ENCODE results near the gene NEURL1. TPM values are rescaled to one million over a fixed set of nuclear protein-coding genes. Genes with fewer than 3 reads are reported as not detected.
"Not testable (repeated sequence)": the region's sequence is repeated elsewhere in the genome, so short reads cannot be mapped to it uniquely, and the experiment has no call there.

NEURL1 gene
- total RNA-seq, 1 donor = under 0.01 TPM

DNA sequence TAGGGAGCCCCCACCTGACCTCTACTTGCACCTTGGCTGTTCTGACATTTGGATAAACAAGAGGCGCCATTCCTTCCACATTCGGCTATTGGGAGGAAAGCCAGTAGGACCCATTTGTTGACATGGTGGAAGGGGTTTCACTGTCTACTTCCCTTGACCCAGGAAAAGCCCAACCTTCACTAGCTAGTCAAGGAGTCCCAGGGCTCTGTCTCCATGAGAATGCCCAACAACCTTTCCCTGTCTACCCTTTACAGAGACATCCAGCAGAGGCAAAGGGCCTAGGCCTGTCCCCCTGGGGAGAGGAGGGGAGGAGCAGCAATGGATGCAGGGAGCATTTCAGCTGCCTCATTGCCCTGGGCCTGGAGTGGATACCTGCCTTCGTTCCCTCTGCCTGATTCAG, 136.1 kb downstream of the NEURL1 start:
- H3K4me3 ChIP-seq (ENCODE audit: low read depth, low read length) = no peak overlapping the region
- DNase-seq (ENCODE audit: low read depth) = no peak
- TF ChIP-seq, protein P1, sequence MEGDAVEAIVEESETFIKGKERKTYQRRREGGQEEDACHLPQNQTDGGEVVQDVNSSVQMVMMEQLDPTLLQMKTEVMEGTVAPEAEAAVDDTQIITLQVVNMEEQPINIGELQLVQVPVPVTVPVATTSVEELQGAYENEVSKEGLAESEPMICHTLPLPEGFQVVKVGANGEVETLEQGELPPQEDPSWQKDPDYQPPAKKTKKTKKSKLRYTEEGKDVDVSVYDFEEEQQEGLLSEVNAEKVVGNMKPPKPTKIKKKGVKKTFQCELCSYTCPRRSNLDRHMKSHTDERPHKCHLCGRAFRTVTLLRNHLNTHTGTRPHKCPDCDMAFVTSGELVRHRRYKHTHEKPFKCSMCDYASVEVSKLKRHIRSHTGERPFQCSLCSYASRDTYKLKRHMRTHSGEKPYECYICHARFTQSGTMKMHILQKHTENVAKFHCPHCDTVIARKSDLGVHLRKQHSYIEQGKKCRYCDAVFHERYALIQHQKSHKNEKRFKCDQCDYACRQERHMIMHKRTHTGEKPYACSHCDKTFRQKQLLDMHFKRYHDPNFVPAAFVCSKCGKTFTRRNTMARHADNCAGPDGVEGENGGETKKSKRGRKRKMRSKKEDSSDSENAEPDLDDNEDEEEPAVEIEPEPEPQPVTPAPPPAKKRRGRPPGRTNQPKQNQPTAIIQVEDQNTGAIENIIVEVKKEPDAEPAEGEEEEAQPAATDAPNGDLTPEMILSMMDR (IDR thresholded peaks at IDR 0.05; ENCODE audit: insufficient read depth, low read depth, low read length) = no peak

DNA sequence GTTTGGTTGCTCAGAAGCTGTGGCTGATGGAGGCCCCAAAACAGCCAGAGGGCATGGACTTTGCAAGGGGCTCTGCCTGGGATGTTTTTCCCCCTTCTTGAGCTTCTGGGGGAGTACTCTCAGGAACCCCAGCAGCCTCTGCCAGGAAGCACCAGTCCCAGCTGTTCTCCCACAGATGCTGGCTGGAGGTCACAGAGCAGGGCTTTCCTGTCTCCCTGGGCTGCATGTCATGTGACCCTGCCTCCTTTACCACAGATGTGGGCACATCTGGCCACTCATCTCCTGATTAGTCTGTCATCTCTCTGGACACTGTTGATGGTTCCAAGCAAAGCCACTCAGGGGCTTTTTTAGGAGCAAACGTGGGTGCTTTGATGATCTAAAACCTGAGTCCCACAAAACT, 136.7 kb downstream of the NEURL1 start:
- TF ChIP-seq, protein P1 (IDR thresholded peaks at IDR 0.05; ENCODE audit: insufficient read depth, low read depth, low read length) = no peak
- peak; percentile 39 for DNase-seq (ENCODE audit: low read depth)
- no peak overlapping the region for H3K4me3 ChIP-seq (ENCODE audit: low read depth, low read length)

DNA sequence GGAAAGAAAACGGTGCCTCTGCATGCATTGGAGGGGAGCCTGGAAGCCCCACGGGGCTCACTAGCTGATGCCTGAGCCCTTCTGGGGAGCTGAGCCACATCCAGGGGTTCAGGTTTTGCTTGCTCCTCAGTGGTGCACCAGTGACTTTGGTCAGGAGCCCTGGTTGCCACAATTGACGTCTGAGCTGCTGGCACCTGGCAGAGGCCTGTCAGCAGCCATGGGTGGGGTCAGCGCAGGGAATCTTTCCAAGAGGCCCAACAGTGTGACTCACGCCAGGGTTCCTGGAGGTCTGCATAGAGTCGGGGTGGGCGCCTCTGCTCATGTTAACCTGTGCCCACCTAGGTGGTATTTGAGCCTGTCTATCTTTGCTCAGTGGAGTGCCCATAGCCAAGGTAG, 138.7 kb downstream of the NEURL1 start:
- DNase-seq (ENCODE audit: low read depth) = no peak
- TF ChIP-seq, protein P1 (IDR thresholded peaks at IDR 0.05; ENCODE audit: insufficient read depth, low read depth, low read length) = no peak
- H3K4me3 ChIP-seq (ENCODE audit: low read depth, low read length) = no peak overlapping the region

DNA sequence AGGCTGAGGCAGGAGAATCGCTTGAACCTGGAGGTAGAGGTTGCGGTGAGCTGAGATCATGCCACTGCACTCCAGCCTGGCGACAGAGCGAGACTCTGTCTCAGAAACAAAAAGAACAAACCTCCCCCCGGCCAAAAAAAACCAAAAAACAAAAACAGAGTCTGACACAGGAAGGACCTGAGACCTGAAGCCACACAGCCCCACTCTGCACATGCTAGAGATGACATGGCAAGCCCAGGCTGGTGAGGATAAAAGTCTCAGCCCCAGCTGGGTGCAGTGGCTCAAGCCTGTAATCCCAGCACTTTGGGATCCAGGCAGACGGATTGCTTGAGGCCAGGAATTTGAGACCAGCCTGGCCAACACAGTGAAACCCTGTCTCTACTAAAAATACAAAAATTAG, 139.4 kb downstream of the NEURL1 start:
- not testable (repeated sequence) for H3K4me3 ChIP-seq (ENCODE audit: low read depth, low read length); DNase-seq (ENCODE audit: low read depth)

DNA sequence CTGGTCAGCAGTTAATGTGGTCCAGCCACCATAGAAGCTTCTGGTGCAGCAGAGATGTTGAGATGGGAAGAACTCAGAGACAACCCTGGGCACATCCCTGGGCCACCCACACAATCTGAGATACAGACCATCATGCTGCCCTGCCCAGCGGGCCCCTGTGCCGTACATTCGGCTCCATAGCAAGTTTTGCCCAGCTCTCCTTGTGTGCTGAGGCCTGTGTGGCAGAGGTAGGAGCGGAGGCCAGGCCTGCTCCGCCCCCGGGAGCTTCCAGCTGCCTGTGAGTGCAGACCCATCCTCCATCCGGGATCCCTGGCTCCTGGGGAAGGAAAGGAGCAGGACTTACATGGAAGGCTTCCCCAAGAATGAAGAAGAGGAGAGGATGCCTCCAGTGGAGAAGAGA, 140.3 kb downstream of the NEURL1 start:
- no peak overlapping the region for H3K4me3 ChIP-seq (ENCODE audit: low read depth, low read length)
- TF ChIP-seq, protein P1 (IDR thresholded peaks at IDR 0.05; ENCODE audit: insufficient read depth, low read depth, low read length) = no peak
- no peak for DNase-seq (ENCODE audit: low read depth)

DNA sequence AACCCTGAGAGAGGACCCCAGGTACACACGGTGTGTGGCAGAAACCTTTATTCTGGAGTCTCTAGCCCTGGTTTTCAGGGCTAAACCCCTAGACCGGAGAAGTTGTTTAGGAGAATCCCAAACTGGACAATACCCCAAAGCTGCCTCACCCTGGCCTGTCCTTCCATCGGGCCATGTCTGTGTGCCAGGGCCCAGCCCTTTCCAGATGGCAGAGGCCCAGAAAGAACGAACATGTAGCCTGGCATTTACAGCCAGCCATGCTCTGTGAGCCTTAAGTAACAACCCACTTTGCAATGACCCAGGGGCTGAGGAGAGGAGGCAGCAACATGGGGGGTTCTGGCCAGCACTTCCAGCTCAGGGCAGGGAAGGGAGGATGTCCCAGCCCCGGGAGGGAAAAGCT, 142.1 kb downstream of the NEURL1 start:
- no peak overlapping the region for H3K4me3 ChIP-seq (ENCODE audit: low read depth, low read length)
- DNase-seq (ENCODE audit: low read depth) = no peak
- TF ChIP-seq, protein P1 (IDR thresholded peaks at IDR 0.05; ENCODE audit: insufficient read depth, low read depth, low read length) = no peak

DNA sequence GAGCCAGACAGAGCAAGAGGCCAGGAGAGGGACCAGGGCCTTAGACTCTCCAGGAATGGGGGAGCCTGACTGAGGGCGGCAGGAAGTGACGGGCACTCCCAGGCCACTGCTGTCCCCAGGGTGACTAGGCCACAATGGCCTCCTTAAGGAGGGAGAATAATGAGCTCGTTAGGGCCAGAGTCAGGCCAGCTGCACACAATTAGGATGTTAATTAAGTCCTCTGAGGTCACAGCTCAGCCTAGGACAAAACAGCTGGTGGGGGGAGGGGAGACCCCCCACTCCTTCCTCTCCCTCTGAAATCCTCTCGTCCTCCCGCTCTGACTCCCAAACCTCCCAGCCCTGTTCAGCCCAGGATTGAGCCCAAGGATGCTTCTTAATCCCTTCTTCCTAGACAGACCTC, 143.0 kb downstream of the NEURL1 start:
- TF ChIP-seq, protein P1 (IDR thresholded peaks at IDR 0.05; ENCODE audit: insufficient read depth, low read depth, low read length) = no peak
- DNase-seq (ENCODE audit: low read depth) = no peak
- H3K4me3 ChIP-seq (ENCODE audit: low read depth, low read length) = no peak overlapping the region

Measured in fibroblast of villous mesenchyme (primary cell).